ENCODE measurements around the gene TBX21. TPM values are rescaled to one million over a fixed set of nuclear protein-coding genes. Genes with fewer than 3 reads are reported as not detected.

TBX21 gene
- polyA plus RNA-seq, 4 donors = 0.03 to 0.21 (median 0.13) TPM

DNA sequence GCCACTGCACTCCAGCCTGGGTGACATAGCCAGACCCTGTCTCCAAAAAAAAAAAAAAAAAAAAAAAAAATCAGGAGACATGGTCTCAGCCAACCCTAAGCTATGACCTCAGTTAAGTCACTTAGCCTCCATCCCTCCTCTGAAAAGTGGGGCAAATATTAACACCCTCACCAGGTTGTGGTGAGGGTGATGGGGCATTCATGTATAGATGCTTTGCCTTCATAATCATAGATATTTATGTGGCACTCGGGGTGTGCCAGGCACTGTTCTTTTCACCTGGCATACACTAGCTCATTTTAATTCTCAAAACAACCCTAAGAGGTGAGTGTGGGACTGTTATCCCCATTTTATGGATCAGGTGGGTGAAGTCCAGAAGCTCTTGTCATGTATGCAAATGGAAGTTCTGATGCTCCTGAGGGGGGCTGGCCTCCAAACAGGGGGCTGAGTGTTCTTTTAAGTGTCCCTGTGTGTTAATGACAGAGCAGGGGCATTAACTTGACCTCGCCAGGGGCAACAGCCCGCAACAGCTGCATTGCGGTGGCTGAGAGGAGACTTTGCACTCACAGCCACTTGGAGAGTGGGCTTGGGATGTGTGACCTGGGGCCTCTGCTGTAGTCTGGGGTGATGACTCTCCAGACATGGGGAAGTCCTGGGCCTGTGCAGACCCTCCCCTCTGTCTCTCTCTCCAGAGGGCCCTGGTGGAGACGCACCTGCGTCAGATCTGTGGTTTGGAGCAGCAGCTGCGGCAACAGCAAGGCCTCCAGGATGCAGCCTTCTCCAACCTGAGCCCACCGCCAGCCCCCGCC, 34.9 kb upstream of the TBX21 start:
- no peak for DNase-seq (ENCODE audit: low read depth in 4 of 4, low spot score in 2 of 4)

DNA sequence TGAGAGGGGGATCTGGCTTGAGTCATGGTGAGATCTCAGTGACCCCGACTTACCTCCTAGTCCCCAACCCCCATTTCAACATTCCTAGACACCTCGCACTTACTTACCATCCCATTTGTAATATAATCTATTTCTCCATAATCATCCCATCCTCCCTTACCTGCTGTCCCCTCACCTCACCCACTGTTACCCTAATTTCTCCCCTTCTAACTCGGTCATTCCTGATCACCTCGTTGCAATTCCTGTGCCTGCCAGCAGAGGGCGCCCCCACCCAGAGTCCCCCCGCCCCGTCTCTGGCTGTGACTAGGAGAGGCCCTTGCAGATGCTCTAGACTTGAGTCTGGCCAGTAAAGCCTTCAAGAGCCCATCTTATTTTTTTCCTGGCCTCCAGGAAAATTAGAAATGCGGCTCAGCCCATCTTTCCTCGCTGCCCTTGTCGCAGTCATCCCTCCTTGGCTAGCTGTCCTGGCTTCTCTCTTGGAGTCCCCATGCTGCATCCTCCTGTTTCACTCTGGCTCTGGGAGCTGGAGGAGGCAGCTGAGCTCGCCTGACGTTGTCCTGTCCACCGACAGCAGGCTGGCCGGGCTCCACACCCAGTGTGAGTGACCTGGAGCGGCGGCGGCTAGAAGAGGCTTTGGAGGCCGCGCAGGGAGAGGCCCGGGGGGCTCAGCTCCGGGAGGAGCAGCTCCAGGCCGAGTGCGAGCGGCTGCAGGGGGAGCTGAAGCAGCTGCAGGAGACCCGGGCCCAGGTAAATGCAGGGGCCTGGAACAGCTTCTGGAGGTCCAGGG, 34.1 kb upstream of the TBX21 start:
- DNase-seq (ENCODE audit: low read depth in 4 of 4, low spot score in 2 of 4) = no peak

DNA sequence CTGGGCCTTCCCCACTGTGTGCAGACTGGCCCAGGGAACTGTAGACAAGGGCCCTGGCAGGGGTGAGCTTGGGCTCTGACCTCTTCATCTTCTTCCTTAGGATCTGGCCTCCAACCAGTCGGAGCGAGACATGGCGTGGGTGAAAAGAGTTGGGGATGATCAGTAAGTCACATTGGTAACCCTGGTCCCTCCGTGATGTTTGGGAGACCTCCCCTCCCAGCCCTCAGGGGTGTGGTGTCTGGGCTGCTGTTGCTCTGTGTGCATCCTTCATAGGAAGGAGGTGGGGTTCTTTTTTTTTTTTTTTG, 33.5 kb upstream of the TBX21 start:
- DNase-seq (ENCODE audit: low read depth in 4 of 4, low spot score in 2 of 4) = no peak

DNA sequence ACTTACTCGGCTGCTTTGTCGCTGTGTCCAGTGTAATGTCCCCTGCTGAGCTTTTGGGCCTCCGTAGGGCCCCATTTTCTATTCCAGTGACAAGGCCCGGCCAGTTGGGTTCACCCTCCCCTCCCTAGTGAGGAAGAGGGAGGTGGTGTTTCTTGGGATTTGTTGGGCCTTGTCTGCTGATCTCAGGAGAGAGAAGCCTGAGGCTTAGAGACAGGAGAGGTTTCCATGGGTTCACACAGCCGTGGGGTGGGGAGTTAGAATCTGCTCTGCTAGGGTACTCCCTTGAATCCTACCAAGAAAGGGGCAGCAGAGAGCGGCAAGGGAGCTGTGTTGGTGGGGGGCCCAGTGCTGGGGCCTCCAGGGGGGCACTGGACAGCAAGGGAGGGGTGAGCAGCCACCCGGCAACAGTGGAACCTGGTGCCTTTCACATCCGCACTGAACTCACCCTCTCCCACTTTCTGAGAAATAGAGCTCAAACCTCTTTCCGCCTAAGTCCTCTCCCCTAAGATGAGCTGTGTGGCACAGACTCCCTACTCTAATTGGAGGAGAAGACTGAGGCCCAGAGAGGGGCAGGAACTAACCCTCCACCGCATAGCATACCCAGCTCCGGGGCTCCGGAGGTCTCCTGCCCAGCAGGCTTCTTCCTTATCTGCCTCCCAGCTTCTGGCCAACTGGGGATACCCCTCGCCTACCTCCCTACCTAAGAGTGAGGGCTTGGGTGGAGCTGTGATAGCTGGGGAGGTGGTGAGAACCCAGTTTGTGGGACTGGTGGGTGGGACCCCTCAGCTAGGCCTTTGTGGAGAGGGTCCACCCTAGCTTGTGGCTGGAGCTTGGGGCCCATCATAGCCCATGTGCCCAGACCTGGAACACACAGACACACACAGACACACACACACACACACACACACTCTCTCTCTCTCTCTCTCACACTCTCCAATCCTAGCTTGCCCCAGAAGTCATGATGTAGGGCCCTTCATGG, 32.3 kb upstream of the TBX21 start:
- no peak for DNase-seq (ENCODE audit: low read depth in 4 of 4, low spot score in 2 of 4)

DNA sequence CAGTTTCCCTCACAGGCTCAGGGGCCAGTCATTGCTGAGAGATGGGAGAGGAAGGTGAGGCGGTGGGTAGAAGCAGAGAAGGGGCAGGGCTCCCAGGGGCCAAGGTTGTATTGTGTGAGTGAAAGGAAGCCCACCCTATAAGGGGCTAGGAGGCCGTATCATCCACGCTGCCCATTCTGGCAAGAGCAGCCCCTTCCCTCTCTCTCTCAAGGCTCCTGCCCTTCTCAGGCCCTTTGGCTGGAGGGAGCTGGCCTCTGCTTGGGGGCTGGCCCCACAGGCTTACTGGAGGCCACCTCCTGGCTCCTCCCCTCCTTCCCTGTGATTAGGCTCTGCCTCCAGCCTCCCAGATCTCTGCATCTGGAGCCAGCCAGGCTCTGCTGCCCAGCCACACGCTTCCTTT, 31.4 kb upstream of the TBX21 start:
- no peak for DNase-seq (ENCODE audit: low read depth in 4 of 4, low spot score in 2 of 4)

DNA sequence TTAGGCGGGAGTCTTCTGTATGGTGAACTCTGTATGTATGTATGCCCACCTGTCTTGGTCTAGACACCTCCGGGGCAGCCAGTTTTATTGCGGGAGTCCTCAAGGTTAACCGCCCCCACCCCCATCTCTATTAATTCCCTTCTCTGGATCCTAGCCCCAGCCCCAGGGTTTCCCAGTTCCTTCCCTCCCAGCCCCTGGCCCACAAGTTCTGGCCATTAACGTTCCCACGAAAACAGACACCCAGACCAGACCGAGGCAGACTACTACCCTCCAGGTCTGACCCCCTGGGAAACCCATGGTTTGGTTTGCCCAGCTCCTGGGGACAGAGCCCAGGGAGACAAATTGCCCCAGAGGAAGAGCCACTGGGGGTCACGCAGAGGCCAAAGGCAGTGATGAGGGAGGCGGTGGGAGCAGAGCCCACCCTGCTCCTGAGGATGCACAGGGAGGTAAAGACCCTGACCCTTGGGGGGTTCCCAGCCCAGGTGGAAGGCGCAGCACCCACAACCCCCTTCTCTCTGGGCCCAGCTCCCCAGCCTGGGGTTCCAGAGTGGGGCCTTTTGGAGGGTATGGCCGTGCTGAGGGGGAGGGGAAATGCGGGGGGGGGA, 30.5 kb upstream of the TBX21 start:
- DNase-seq (ENCODE audit: low read depth in 4 of 4, low spot score in 2 of 4) = no peak

DNA sequence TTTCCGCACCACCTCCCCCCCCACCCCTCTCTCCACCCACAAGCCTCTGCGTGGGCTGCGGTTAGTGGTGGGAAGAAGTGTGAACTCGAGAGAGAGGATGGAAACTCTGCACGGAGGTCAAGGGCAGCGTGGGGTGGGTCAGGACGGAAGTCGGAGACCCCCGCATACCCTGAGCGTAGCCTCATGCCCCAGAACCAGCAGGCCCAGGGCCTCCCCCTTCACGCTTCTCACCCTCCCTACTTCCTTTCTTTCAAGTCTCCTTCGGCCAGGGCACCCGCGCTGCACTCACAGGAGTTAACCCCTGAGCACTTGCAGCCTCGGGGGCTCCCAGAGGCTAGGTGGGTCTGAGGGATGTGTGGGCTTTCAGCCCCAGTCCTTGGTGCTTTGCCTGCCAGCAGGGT, 29.8 kb upstream of the TBX21 start:
- DNase-seq (ENCODE audit: low read depth in 4 of 4, low spot score in 2 of 4) = no peak

DNA sequence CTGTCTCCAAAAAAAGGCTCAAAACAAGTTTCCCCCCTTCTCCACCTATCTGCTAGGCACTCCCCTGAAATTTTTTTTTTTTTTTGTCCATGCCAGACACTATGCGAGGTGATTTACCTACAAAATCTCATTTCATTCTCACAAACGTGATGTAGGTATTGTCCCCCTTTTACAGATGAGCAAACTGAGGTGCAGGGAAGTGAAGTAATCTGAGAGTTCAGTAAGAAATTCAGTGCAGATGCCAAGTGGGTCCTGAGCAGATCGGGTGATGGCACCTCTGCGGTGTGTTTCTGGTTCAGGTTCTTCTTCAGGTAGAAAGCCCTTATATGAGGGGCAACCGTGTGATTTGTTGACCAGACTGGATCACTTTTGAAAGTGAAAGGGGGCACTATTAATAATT, 29.4 kb upstream of the TBX21 start:
- DNase-seq (ENCODE audit: low read depth in 4 of 4, low spot score in 2 of 4) = no peak

DNA sequence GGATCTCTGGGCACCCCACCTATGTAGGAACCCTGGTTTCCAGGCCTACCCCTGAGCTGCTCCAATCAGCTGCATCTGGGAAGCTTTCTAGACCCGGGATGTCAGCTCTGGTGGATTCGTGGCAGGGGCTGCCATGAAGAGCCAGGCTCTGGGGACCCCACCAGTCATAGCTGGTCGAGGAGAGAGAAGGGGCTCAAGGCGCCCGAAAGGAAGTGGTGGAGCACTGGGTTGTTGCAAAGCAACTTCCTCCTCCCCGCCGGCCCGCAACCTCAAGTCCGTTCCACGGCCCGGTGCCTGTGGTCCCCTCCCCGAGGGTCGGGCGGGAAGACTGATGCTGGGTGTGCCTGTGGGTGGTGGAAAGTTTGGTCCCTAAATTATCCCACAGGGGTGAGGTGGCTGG, 28.9 kb upstream of the TBX21 start:
- DNase-seq (ENCODE audit: low read depth in 4 of 4, low spot score in 2 of 4) = no peak

DNA sequence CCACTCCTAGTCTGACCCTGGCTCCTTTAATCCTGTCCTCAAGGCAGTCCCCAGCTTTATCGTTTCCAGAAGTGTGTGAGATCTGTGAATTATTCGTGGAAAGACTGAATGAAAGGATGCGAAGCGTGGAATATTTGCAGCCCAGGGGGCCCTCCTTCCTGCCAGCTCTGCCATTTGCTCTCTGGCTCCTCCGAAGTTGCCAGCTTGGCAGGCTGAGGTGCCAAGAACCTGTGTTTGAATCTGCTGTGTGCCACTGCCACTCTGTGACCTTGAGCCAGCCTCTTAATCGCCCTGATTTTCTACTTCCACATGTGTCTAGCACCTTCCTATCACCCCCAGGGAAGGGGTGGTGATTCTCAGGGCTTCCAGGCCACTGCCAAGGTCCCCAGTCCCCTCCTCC, 28.3 kb upstream of the TBX21 start:
- no peak for DNase-seq (ENCODE audit: low read depth in 4 of 4, low spot score in 2 of 4)

DNA sequence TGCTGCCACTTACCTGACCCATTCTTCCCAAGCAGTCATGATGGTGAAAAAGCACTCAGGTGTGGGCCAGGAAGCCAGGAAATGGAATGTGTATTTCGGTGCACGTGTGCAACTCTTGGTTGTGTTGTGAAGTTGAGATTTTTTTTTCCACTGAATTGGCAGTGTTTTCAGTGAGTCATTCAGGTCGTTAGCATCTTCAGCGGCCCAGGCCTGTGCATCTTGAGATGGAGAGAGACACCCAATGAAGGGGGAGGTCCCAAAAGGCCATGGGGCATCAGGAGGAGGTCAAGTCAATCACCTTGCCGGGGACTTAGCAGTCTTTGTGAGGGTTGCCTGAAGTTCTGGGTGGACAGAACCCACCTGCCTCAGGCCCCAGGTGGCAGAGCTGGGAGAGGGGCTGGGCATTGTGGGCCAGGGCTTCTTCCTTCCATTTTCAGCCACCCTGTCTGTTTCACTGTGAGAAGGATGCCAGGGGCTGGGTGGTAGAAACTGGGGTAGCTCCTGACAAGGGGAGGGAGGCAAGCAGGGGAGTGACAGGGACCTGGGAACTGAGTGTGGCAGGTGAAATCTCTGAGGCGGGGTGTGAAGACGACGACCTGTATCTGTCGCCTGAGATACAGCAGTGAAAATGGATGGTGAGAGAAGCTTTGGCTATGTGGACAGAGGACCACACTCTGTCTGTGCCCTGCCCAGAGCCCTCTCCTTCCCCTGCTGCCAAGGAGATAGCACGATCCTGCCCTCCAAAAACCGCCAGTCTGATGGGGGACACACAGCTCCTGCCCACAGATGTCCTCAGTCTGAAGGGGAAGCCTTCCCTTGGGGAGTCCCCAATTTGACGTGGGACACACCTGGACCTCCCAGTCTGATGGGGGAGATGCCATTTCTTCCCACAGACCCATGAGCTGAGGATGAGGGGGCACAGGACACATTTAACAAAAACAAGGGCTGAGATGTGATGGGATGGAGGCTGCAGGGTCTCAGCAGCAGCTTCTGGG, 27.2 kb upstream of the TBX21 start:
- DNase-seq (ENCODE audit: low read depth in 4 of 4, low spot score in 2 of 4) = no peak

DNA sequence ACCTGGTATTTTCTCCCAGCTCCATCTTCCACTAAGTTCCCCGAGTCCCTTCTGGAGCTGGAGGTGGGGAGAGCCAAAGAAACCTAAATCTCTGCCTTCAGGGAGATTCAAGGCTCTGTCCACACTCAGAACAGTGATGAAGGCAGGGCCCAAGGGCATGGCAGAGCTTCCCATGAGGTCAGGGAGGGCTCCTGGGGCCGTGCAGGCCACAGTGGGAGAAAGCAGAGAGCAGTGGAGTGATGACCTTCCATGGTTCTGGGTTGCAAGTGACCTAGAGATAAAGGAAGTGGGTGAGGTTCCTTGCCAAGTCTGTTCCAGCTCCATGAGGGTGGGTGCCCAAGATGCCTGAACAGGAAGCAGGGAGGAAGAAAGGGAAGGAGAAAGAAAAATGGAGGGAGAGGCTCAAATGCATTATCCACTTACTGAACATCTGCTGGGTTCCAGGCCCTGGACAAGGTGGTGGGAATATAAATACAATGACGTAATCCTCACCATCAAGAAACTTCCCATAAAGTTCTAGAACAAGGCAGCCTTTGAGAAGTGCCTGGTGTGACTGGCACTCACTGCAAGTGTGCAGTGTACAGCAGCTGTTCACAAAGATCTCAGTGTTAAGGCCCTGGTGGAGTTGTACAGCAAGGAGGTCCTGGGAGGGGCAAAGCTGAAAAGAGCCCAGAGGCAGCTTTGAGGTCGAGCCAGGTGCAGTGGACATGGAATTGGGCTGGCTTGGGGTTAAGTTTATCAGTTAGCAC, 25.8 kb upstream of the TBX21 start:
- DNase-seq (ENCODE audit: low read depth in 4 of 4, low spot score in 2 of 4) = no peak

DNA sequence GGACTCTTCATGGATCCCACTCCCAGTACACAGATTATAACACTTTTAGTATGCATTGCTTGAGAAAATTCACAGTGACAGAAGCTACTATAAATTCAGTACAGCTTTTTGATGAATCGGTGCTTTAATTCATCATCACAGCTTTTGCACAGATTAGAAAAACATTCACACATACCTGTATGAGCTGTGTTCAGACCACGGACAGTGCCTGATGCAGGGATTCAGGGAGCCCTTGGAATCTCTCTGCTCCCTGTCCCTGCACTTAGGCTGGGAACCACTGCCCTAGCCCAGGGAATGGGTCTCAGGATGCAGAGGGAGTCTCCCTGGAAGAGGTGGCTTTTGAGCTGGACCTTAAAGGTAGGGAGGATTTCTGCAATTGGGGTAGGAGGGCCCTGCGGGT, 25.2 kb upstream of the TBX21 start:
- DNase-seq (ENCODE audit: low read depth in 4 of 4, low spot score in 2 of 4) = no peak

DNA sequence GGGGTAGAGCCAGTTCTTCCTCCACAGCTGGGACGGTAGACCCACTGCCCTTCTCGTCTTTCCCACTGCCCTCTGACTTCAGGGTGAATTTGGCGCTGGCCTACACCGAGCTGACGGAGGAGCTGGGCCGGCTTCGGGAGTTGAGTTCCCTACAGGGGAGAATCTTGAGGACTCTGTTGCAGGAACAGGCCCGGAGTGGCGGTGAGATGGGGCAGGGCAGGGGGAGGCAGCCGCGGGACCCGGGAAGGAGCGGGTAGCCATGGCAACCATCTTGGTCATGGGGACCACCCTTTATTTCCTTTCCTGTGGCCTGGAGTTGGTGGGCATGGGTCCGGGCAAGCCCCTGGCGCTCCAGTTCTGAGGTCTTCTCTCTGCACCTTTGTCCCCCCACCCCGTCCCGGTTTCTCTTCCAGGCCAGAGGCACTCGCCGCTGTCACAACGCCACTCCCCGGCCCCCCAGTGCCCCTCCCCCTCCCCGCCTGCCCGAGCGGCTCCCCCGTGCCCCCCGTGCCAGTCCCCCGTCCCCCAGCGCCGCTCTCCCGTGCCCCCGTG, 24.6 kb upstream of the TBX21 start:
- DNase-seq (ENCODE audit: low read depth in 4 of 4, low spot score in 2 of 4) = no peak

DNA sequence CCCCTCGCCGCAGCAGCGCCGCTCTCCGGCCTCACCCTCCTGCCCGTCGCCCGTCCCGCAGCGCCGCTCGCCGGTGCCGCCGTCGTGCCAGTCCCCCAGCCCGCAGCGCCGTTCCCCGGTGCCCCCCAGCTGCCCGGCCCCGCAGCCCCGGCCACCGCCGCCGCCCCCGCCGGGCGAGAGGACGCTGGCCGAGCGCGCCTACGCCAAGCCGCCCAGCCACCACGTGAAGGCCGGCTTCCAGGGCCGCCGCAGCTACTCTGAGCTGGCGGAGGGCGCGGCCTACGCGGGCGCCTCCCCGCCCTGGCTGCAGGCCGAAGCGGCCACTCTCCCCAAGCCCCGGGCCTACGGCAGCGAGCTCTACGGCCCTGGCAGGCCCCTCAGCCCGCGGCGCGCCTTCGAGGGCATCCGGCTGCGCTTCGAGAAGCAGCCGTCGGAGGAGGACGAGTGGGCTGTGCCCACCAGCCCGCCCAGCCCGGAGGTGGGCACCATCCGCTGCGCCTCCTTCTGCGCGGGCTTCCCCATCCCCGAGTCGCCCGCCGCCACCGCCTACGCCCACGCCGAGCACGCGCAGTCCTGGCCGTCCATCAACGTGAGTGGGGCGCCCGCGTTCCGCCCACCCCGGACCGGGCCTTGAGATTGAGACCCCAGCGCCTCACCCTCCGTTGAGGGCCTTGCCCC, 24.0 kb upstream of the TBX21 start:
- DNase-seq (ENCODE audit: low read depth in 4 of 4, low spot score in 2 of 4) = no peak

DNA sequence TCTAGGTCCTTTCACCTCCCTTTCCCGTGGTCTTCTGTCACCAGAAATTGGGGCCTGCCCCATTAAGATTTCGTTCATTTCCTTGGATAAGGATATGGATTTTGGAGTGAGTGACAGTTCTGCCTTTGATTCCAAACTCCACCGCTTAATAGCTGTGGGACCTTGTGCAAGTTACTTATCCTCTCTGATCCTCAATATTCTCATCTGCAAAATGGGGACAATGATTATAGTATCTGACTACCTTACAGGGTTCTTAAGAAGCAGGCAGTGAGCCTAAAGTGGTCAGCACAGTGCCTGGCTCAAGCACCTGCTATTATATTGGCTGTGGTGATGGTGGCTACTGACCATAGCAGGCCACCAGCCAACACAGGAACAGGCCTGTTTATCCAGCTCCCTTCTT, 23.4 kb upstream of the TBX21 start:
- DNase-seq (ENCODE audit: low read depth in 4 of 4, low spot score in 2 of 4) = no peak

DNA sequence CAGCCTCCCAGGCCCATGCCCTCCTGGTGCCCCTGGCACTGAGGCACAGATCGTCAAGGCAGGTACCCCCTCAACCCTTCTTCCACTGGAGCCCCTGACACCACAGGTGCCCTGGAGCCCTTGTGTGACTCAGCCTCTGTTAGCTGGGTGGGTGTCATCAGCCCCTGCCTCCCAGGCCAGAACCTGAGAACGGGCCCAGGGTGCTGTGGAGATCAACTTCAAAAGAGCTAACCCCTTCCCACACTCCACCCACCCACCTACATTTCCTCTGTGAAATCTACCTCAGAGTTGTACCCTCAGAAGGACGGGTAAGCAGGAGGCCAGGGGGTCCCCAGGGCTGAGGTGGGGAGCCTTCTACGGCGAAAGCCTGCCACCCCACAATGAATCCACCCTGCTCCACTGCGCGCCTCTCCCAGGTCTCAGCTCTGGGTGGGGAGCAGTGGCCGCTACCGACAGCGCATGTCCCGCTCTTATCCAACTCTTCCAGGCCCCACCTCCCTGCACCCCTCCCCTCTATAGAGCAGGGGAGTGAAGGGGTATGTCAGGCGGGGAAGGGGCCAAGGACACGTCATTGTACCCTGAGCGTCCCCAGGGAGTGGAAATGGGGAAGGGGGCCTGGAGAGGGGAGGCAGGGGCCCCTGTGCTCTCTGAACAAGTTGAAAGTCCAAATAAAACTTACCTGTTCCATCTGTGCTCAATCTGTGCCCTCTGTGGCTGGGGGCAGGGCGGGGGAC, 21.5 kb upstream of the TBX21 start:
- no peak for DNase-seq (ENCODE audit: low read depth in 4 of 4, low spot score in 2 of 4)

Measured in left renal cortex interstitium (tissue), 4 donors.